Kidney capillary endothelial cell (primary cell): ENCODE data around the gene OSBPL7.
"Not testable (repeated sequence)": the region's sequence is repeated elsewhere in the genome, so short reads cannot be mapped to it uniquely, and the experiment has no call there.

Experiments
- DNase-seq: peaks from one replicate; pipeline ENCODE4 v3.0.0-alpha.2; 2018; ENCODE audit warnings: low spot score

OSBPL7 gene

GRCh38 chr17:47806026-47806912 is 15.3 kb downstream of the OSBPL7 start:
- DNase-seq, result no peak

- DNase-seq, result no peak
Observed at GRCh38 chr17:47804461-47804860, 17.1 kb downstream of the OSBPL7 start.

GRCh38 chr17:47803751-47804150 is 17.8 kb downstream of the OSBPL7 start:
- no peak for DNase-seq

- no peak for DNase-seq
Observed at GRCh38 chr17:47803201-47803600, 18.4 kb downstream of the OSBPL7 start.

- no peak for DNase-seq
Observed at GRCh38 chr17:47802341-47803022, 19.1 kb downstream of the OSBPL7 start.

GRCh38 chr17:47801906-47802305 is 19.7 kb downstream of the OSBPL7 start:
- DNase-seq, result no peak

GRCh38 chr17:47801176-47801765 is 20.3 kb downstream of the OSBPL7 start:
- DNase-seq, result no peak

- no peak for DNase-seq
Observed at GRCh38 chr17:47800686-47801085, 20.9 kb downstream of the OSBPL7 start.

GRCh38 chr17:47797797-47798196 is 23.8 kb downstream of the OSBPL7 start:
- no peak for DNase-seq

- DNase-seq, result no peak
Observed at GRCh38 chr17:47792979-47793378, 28.6 kb downstream of the OSBPL7 start.

- DNase-seq, result no peak
Observed at GRCh38 chr17:47792457-47792856, 29.1 kb downstream of the OSBPL7 start.

GRCh38 chr17:47791025-47791424 is 30.6 kb downstream of the OSBPL7 start:
- no peak for DNase-seq

GRCh38 chr17:47789611-47790561 is 31.7 kb downstream of the OSBPL7 start:
- peak; percentile 26 for DNase-seq

GRCh38 chr17:47785538-47786123 is 36.0 kb downstream of the OSBPL7 start:
- DNase-seq, result no peak

- no peak for DNase-seq
Observed at GRCh38 chr17:47781397-47781796, 40.2 kb downstream of the OSBPL7 start.

GRCh38 chr17:47778184-47778635 is 43.4 kb downstream of the OSBPL7 start:
- DNase-seq, result no peak

GRCh38 chr17:47776330-47777197 is 45.0 kb downstream of the OSBPL7 start:
- DNase-seq, result peak; percentile 57

- peak; percentile 22 for DNase-seq
Observed at GRCh38 chr17:47774987-47775580, 46.5 kb downstream of the OSBPL7 start.

GRCh38 chr17:47774331-47774730 is 47.3 kb downstream of the OSBPL7 start:
- no peak for DNase-seq

GRCh38 chr17:47773649-47774048 is 47.9 kb downstream of the OSBPL7 start:
- not testable (repeated sequence) for DNase-seq
